Ishikawa (cell line): ENCODE data around the gene ABCC1.

ENCODE experiments used
- CEBPB ChIP-seq: IDR thresholded peaks from 2 replicates; pipeline ENCODE4 v1.6.1; 2012
- CREB1 ChIP-seq: IDR thresholded peaks from 2 replicates; pipeline ENCODE4 v1.6.1; 2012; ENCODE audit warnings: low read depth
- EGR1 ChIP-seq: IDR thresholded peaks from 2 replicates; pipeline ENCODE4 v1.6.1; 2012
- EP300 ChIP-seq: IDR thresholded peaks from 2 replicates; pipeline ENCODE4 v1.6.1; 2012; ENCODE audit warnings: borderline replicate concordance
- FOXM1 ChIP-seq: IDR thresholded peaks from 2 replicates; pipeline ENCODE4 v1.6.1; 2012; ENCODE audit warnings: low read depth, borderline replicate concordance
- MAX ChIP-seq: IDR thresholded peaks from 2 replicates; pipeline ENCODE4 v1.6.1; 2012
- NFIC ChIP-seq: IDR thresholded peaks from 2 replicates; pipeline ENCODE4 v1.6.1; 2012
- RAD21 ChIP-seq: IDR thresholded peaks from 2 replicates; pipeline ENCODE4 v1.6.1; 2012; ENCODE audit warnings: low read depth
- TAF1 ChIP-seq: IDR thresholded peaks from 2 replicates; pipeline ENCODE4 v1.6.1; 2012; ENCODE audit warnings: low read depth, mild to moderate bottlenecking
- TCF12 ChIP-seq: IDR thresholded peaks from 2 replicates; pipeline ENCODE4 v1.6.1; 2012; ENCODE audit warnings: low read depth
- TEAD4 ChIP-seq: IDR thresholded peaks from 2 replicates; pipeline ENCODE4 v1.6.1; 2012
- YY1 ChIP-seq: IDR thresholded peaks from 2 replicates; pipeline ENCODE4 v1.6.1; 2012; ENCODE audit warnings: low read depth
- ZBTB7A ChIP-seq: IDR thresholded peaks from 2 replicates; pipeline ENCODE4 v1.6.1; 2012; ENCODE audit warnings: low read depth
- TF ChIP-seq, protein P1 (sequence below): IDR thresholded peaks from 2 replicates; pipeline ENCODE4 v1.6.1; 2012; ENCODE audit warnings: low read depth, mild to moderate bottlenecking

- no peak for TF ChIP-seq RAD21
- peak; percentile 61 for TF ChIP-seq TEAD4
- no peak for TF ChIP-seq EP300
- TF ChIP-seq CEBPB = no peak
- no peak for TF ChIP-seq YY1
- no peak for TF ChIP-seq MAX
- TF ChIP-seq TCF12 = no peak
- no peak for TF ChIP-seq TAF1
- no peak for TF ChIP-seq EGR1
- TF ChIP-seq, protein P1, sequence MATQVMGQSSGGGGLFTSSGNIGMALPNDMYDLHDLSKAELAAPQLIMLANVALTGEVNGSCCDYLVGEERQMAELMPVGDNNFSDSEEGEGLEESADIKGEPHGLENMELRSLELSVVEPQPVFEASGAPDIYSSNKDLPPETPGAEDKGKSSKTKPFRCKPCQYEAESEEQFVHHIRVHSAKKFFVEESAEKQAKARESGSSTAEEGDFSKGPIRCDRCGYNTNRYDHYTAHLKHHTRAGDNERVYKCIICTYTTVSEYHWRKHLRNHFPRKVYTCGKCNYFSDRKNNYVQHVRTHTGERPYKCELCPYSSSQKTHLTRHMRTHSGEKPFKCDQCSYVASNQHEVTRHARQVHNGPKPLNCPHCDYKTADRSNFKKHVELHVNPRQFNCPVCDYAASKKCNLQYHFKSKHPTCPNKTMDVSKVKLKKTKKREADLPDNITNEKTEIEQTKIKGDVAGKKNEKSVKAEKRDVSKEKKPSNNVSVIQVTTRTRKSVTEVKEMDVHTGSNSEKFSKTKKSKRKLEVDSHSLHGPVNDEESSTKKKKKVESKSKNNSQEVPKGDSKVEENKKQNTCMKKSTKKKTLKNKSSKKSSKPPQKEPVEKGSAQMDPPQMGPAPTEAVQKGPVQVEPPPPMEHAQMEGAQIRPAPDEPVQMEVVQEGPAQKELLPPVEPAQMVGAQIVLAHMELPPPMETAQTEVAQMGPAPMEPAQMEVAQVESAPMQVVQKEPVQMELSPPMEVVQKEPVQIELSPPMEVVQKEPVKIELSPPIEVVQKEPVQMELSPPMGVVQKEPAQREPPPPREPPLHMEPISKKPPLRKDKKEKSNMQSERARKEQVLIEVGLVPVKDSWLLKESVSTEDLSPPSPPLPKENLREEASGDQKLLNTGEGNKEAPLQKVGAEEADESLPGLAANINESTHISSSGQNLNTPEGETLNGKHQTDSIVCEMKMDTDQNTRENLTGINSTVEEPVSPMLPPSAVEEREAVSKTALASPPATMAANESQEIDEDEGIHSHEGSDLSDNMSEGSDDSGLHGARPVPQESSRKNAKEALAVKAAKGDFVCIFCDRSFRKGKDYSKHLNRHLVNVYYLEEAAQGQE = no peak
- no peak for TF ChIP-seq NFIC
- no peak for TF ChIP-seq CREB1
- no peak for TF ChIP-seq FOXM1
- no peak for TF ChIP-seq ZBTB7A
These were observed 70.1 kb downstream of the ABCC1 start for GRCh38 chr16:16019488-16019887.
